Activated T-cell treated with anti-CD3 and anti-CD28 coated beads, Interleukin-2, amount 50 U/mL, for 4 hours (primary cell): ENCODE measurements around the gene PIWIL1. TPM values are rescaled to one million over a fixed set of nuclear protein-coding genes. Genes with fewer than 3 reads are reported as not detected.

Experiments
- ATAC-seq, 2 donors: fragments of 200-7000 bp; cut with Tn5 transposase; one replicate each; pipeline ENCODE4 v1.10.0; 2021
- DNase-seq: peaks from one replicate; pipeline ENCODE4 v3.0.0-alpha.2; 2020
- H3K27me3 Mint-ChIP-seq: one replicate; pipeline ENCODE4 v1.8.0; 2021; ENCODE audit warnings: low read depth, mixed read lengths
- H3K36me3 Mint-ChIP-seq: one replicate; pipeline ENCODE4 v1.8.0; 2022; ENCODE audit warnings: mixed read lengths; ENCODE audit not compliant: insufficient read depth
- H3K4me1 Mint-ChIP-seq: one replicate; pipeline ENCODE4 v1.8.0; 2021; ENCODE audit warnings: low read depth, mixed read lengths
- H3K4me3 Mint-ChIP-seq: one replicate; pipeline ENCODE4 v1.8.0; 2021; ENCODE audit warnings: mild to moderate bottlenecking, moderate library complexity, mixed read lengths
- H3K9me3 Mint-ChIP-seq: one replicate; pipeline ENCODE4 v1.8.0; 2021; ENCODE audit warnings: mixed read lengths
- total RNA-seq, 3 donors: library from RNA; stranded (reverse); gene quantifications; one replicate each; pipeline ENCODE4 v1.2.1, GENCODE V29; 2021

Gene PIWIL1
- total RNA-seq: not detected

GRCh38 chr12:130337488-130338303 is at the start of gene PIWIL1:
TSS of gene PIWIL1 (plus strand) at chr12:130337887. CDS start at chr12:130342592, 4,705 bp downstream.
- no peak within 1 kb of the TSS for H3K4me3 Mint-ChIP-seq
- H3K4me1 Mint-ChIP-seq: no peaks in the 10 kb centered on the region
- DNase-seq: no peak
- no peaks in the 10 kb centered on the region for H3K9me3 Mint-ChIP-seq
- peaks cover 14% of the 10 kb centered on the region for H3K27me3 Mint-ChIP-seq
- ATAC-seq: no peak
- H3K36me3 Mint-ChIP-seq: no peaks in the 10 kb centered on the region

DNA sequence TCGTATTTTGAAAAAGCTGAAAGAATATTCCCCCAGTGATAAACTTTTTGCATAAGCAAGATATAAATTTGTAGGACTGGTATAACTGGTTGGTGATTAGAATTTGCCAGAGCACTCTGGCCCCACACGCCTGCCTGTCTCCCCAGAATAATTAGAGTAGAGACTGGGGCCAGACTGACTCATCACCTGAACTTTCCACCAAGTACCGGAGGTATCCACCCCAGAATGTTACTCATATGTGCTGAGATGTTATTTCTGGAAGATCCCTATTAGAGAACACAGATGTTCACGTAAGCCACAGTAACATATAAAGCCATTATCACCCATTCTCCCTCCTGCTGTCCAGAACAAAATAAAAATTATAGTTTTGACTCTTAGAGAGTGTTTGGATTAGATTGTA is 49.5 kb upstream of the PIWIL1 start:
- no peak overlapping the region for H3K4me3 Mint-ChIP-seq
- ATAC-seq: no peak
- no peaks in the 10 kb centered on the region for H3K4me1 Mint-ChIP-seq

DNA sequence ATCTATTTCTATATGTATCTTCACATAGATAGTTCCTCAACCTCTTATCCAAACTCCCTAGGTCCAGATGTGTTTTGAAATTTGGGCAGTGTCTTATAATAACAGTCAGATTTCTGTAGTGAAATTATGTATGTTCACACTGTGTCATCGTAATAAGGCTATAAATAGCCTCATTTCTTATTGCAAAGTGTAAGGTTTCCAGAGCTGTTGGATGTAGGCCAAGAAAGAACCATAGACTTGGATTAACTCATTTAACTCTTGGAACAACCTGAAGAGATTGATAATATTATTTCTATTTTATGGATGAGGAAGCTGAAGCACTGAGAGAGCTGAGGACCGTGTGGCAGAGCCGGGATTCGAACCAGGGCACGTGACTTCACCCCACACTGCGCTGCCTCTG is 49.0 kb upstream of the PIWIL1 start:
- ATAC-seq: no peak
- H3K27me3 Mint-ChIP-seq: peaks cover 6% of the 10 kb centered on the region
- no peaks in the 10 kb centered on the region for H3K4me1 Mint-ChIP-seq
- no peaks in the 10 kb centered on the region for H3K36me3 Mint-ChIP-seq
- peaks cover 9% of the 10 kb centered on the region for H3K9me3 Mint-ChIP-seq
- H3K4me3 Mint-ChIP-seq: no peak overlapping the region
- no peak for DNase-seq

More for the DNA sequence above, 49.5 kb upstream of the PIWIL1 start:
- Mint-ChIP-seq H3K9me3 (peaks cover 9% of the 10 kb centered on the region), H3K27me3 (peaks cover 6% of the 10 kb centered on the region), H3K36me3 (no peaks in the 10 kb centered on the region)
- no peak for DNase-seq

GRCh38 chr12:130290114-130290513 is 47.6 kb upstream of the PIWIL1 start:
- DNase-seq: no peak
- no peak for ATAC-seq
- Mint-ChIP-seq H3K27me3 (peaks cover 6% of the 10 kb centered on the region), H3K9me3 (peaks cover 4% of the 10 kb centered on the region), H3K36me3 (no peaks in the 10 kb centered on the region), H3K4me1 (no peaks in the 10 kb centered on the region), H3K4me3 (no peak overlapping the region)

DNA sequence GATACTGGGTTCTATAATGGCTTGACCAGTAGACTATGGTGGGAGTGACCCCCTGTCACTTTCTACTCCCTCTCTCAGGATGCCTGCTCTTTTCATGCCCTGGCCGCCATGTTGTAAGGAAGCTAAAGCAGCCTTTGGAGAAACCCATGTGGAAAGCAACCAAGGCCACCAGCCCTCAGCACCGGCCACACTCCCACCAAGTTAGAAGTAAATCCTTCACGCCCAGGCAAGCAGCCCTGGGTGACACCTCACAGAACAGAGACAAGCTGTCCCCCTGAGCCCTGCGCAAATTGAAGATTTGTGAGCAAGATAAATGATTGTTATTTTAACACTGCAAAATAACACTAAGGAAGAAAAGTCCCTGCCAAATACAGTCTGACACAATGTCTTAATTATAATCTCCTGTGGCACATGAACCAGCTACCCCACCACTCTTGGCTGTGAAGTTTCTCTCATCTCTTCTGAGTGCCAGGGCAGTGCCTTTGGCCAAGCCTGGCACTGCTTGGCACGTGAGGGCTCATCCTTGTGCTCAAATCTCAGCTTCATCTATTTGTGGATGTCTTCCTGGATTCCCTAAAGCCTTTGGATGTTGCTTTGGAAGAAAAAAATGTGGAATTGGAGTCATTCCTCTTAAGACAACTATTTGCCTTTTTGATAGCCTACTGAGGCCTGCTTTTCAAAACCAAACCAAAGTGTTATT is 39.2 kb upstream of the PIWIL1 start:
- ATAC-seq: no peak
- Mint-ChIP-seq H3K27me3 (no peaks in the 10 kb centered on the region), H3K9me3 (peaks cover 5% of the 10 kb centered on the region), H3K4me3 (no peak overlapping the region), H3K36me3 (no peaks in the 10 kb centered on the region), H3K4me1 (no peaks in the 10 kb centered on the region)
- DNase-seq: no peak

GRCh38 chr12:130299574-130299973 is 38.1 kb upstream of the PIWIL1 start:
- Mint-ChIP-seq H3K4me1 (no peaks in the 10 kb centered on the region), H3K36me3 (no peaks in the 10 kb centered on the region), H3K9me3 (peaks cover 5% of the 10 kb centered on the region), H3K4me3 (no peak overlapping the region), H3K27me3 (no peaks in the 10 kb centered on the region)
- DNase-seq (no peak), ATAC-seq (no peak)

DNA sequence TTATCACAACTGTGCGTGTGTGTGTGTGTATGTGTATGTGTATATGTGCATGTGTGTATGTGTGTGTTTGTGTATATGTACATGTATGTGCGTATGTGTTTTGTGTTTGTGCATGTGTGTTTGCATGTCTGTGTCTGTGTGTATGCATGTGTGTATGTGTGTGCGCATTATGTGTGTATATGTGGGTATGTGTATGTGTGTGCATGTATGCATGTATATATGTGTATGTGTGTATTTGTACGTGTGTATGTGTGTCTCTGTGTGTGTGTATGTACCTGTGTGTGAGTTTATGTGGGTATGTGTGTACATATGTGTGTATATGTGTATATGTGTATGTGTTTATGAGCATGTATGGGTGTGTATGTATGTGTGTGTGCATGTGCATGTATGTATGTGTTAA is 37.6 kb upstream of the PIWIL1 start:
- H3K27me3 Mint-ChIP-seq: no peaks in the 10 kb centered on the region
- no peak for DNase-seq
- no peak for ATAC-seq
- H3K4me1 Mint-ChIP-seq: no peaks in the 10 kb centered on the region
- peaks cover 5% of the 10 kb centered on the region for H3K9me3 Mint-ChIP-seq
- no peaks in the 10 kb centered on the region for H3K36me3 Mint-ChIP-seq
- H3K4me3 Mint-ChIP-seq: no peak overlapping the region

GRCh38 chr12:130300737-130301535 is 36.8 kb upstream of the PIWIL1 start:
- Mint-ChIP-seq H3K36me3 (no peaks in the 10 kb centered on the region), H3K27me3 (no peaks in the 10 kb centered on the region), H3K4me1 (no peaks in the 10 kb centered on the region), H3K9me3 (peaks cover 5% of the 10 kb centered on the region), H3K4me3 (no peak overlapping the region)
- DNase-seq: no peak
- no peak for ATAC-seq

- no peak for DNase-seq
- H3K4me1 Mint-ChIP-seq: no peaks in the 10 kb centered on the region
- H3K4me3 Mint-ChIP-seq: no peak overlapping the region
- H3K27me3 Mint-ChIP-seq: no peaks in the 10 kb centered on the region
- ATAC-seq: no peak
- H3K36me3 Mint-ChIP-seq: no peaks in the 10 kb centered on the region
- H3K9me3 Mint-ChIP-seq: peaks cover 5% of the 10 kb centered on the region
Measured at GRCh38 chr12:130301559-130301958, 36.1 kb upstream of the PIWIL1 start.

DNA sequence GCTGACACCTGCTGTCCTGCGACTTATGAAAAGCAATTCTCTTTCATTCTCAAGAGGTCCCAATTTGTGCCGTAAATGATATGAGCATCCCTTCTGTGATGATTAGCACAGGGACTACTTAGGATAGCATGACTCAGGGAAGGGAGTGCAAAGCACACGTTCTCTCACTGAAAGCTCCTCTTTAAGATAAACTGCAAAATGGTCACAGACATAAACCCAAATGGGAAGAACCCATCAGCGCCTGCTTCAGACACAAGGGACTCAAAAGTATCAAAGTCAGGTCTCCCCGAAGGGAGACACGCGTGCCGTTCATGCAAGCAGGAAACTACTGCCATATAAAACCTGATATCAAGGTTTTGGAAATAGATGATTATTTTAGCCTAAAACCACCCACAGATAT is 33.9 kb upstream of the PIWIL1 start:
- peaks cover 5% of the 10 kb centered on the region for H3K9me3 Mint-ChIP-seq
- ATAC-seq: no peak

DNA sequence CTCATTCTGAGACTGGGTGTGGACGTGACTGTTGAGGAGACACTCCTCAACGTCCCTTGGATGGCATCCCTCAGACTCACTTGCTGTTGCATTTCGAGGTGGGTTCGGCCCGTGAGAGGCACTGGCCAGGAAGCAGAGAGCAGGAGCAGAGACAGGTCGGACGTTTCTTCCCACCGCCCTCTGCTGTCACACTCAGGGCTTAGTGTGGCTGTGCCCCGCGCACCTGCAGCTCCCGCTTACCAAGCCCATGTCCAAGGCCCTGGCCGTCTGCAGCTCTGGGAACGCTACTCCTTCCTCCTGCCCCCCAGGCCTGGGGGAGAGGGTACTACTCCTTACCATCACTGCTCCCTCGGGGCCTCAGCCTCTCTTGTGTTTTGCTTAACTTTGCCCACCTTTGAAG is 29.8 kb upstream of the PIWIL1 start:
- Mint-ChIP-seq H3K9me3 (no peaks in the 10 kb centered on the region), H3K27me3 (peaks cover 3% of the 10 kb centered on the region), H3K4me3 (no peak overlapping the region), H3K36me3 (no peaks in the 10 kb centered on the region), H3K4me1 (no peaks in the 10 kb centered on the region)
- ATAC-seq: no peak
- no peak for DNase-seq

More for the DNA sequence above, 33.9 kb upstream of the PIWIL1 start:
- Mint-ChIP-seq H3K27me3 (peaks cover 1% of the 10 kb centered on the region), H3K4me3 (no peak overlapping the region), H3K4me1 (no peaks in the 10 kb centered on the region), H3K36me3 (no peaks in the 10 kb centered on the region)
- no peak for DNase-seq

GRCh38 chr12:130308393-130308792 is 29.3 kb upstream of the PIWIL1 start:
- Mint-ChIP-seq H3K4me3 (no peak overlapping the region), H3K9me3 (no peaks in the 10 kb centered on the region), H3K36me3 (no peaks in the 10 kb centered on the region), H3K27me3 (peaks cover 3% of the 10 kb centered on the region), H3K4me1 (no peaks in the 10 kb centered on the region)
- no peak for ATAC-seq
- DNase-seq: no peak

- H3K4me3 Mint-ChIP-seq: no peak overlapping the region
- H3K36me3 Mint-ChIP-seq: no peaks in the 10 kb centered on the region
- ATAC-seq (no peak), DNase-seq (no peak)
- no peaks in the 10 kb centered on the region for H3K27me3 Mint-ChIP-seq
- H3K4me1 Mint-ChIP-seq: peaks cover 2% of the 10 kb centered on the region
- H3K9me3 Mint-ChIP-seq: no peaks in the 10 kb centered on the region
Measured at GRCh38 chr12:130316251-130316650, 21.4 kb upstream of the PIWIL1 start.

- Mint-ChIP-seq H3K27me3 (no peaks in the 10 kb centered on the region), H3K4me1 (peaks cover 2% of the 10 kb centered on the region), H3K36me3 (no peaks in the 10 kb centered on the region), H3K4me3 (no peak overlapping the region), H3K9me3 (no peaks in the 10 kb centered on the region)
- ATAC-seq (no peak), DNase-seq (no peak)
Measured at GRCh38 chr12:130320536-130320935, 17.2 kb upstream of the PIWIL1 start.
